GM12873 (cell line): ENCODE measurements around the gene RNF31.

ENCODE experiments used
- TF ChIP-seq, protein P1 (sequence below): IDR thresholded peaks from 2 replicates; pipeline ENCODE4 v1.5.1; 2012; ENCODE audit warnings: low read depth, mild to moderate bottlenecking, moderate library complexity, low read length, control low read depth; ENCODE audit not compliant: insufficient read depth; ENCODE audit errors: missing control alignments

RNF31 gene

GRCh38 chr14:24103451-24103850 is 43.8 kb upstream of the RNF31 start:
- TF ChIP-seq, protein P1, sequence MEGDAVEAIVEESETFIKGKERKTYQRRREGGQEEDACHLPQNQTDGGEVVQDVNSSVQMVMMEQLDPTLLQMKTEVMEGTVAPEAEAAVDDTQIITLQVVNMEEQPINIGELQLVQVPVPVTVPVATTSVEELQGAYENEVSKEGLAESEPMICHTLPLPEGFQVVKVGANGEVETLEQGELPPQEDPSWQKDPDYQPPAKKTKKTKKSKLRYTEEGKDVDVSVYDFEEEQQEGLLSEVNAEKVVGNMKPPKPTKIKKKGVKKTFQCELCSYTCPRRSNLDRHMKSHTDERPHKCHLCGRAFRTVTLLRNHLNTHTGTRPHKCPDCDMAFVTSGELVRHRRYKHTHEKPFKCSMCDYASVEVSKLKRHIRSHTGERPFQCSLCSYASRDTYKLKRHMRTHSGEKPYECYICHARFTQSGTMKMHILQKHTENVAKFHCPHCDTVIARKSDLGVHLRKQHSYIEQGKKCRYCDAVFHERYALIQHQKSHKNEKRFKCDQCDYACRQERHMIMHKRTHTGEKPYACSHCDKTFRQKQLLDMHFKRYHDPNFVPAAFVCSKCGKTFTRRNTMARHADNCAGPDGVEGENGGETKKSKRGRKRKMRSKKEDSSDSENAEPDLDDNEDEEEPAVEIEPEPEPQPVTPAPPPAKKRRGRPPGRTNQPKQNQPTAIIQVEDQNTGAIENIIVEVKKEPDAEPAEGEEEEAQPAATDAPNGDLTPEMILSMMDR, result no peak

- TF ChIP-seq, protein P1, result no peak
Measured at GRCh38 chr14:24106672-24107271, 40.5 kb upstream of the RNF31 start.

DNA sequence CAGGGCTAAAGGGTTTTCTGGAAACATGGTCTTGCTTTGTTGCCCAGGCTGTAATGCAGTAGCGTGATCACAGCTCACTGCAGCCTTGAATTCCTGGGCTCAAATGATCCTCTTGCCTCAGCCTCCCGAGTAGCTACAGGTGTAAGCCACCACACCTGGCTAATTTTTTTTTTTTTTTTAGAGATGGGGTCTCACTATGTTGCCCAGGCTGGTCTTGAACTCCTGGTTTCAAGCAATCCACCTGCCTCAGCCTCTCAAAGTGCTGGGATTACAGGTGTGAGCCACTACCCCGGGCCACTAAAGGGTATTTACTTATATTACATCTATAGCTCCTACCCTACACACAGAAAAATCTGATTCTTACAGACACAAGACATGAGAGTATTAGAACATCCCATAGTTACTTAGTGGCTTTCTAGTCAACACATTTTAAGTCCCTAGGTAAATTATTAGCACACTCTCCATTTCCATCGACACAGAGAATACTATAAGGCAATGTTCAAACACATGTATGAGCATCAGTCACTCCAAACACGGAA is 38.9 kb upstream of the RNF31 start:
- TF ChIP-seq, protein P1, result no peak

- TF ChIP-seq, protein P1, result no peak
Measured at GRCh38 chr14:24110060-24110459, 37.2 kb upstream of the RNF31 start.

- TF ChIP-seq, protein P1, result no peak
Measured at GRCh38 chr14:24110523-24110922, 36.8 kb upstream of the RNF31 start.

DNA sequence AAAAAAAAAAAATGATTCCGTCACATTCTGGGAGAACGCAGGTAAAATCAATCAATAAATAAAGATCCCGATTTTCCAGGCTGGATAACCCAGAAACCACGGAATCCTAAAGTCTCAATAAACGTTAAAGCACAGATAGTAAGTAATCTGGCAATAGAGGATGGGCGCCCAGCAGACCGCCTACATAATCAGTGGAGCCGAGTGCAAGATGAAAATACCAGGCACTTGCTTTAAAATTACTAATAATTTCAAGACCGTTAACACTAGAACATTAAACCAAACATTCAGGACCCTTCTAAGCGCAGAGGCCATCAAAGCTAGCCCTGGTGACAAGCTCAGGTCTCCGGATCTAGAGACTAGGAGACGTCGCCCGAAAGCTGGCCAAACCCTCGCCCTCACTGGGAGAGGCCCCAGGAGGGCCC is 33.9 kb upstream of the RNF31 start:
- TF ChIP-seq, protein P1, result no peak

DNA sequence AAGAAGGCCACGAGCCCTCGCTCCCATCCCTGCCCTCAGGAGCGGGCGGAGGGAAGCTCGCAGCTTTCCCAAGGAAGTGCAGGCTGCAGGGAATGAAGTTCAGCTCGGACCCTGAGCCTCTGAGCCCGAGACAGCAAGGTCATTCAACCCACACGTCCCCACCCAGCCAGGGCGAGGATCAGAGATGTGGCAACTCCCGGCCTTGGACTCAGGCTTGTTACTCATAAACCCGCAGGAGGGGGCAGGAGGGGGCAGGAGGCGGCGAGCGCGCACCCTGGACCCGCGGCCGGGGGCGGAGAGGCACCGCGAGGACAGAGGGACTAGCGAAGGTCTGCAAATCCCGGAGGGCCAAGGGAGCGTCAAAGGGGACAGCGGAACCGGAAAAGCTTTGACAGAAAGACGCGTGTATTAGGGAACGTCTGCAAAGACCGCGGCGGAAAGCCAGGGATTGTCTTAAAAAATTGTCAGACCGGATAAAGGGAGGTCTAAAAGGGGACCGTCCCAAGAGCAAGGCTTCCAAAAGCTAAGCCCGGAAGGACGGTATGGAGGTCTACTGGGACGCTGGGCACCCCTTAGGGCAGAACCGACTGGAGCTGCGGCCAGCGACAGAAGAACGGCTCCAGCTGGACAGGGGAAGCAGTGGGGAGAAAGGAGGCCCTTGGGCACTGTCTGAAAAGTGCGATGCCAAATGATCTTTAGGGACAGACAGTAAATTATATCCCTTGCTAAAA is 33.3 kb upstream of the RNF31 start:
- TF ChIP-seq, protein P1, result no peak
